Activated T-cell treated with anti-CD3 and anti-CD28 coated beads, Interleukin-2, amount 50 U/mL, for 24 hours (primary cell): Measurements from ENCODE around the gene ZDHHC14.
A peak's percentile ranks its signal among the peaks of the same experiment; 100 is the strongest.

Source experiments
- DNase-seq: peaks from one replicate; pipeline ENCODE4 v3.0.0-alpha.2; 2020
- H3K27ac Mint-ChIP-seq: 2 replicates; pipeline ENCODE4 v1.8.0; 2020; ENCODE audit warnings: mild to moderate bottlenecking, mixed read lengths
- H3K27me3 Mint-ChIP-seq: 2 replicates; pipeline ENCODE4 v1.8.0; 2020; ENCODE audit warnings: mixed read lengths
- H3K36me3 Mint-ChIP-seq: 2 replicates; pipeline ENCODE4 v1.8.0; 2020; ENCODE audit warnings: low read depth, mixed read lengths
- H3K4me1 Mint-ChIP-seq: 2 replicates; pipeline ENCODE4 v1.8.0; 2020; ENCODE audit warnings: low read depth, mixed read lengths
- H3K4me3 Mint-ChIP-seq: 2 replicates; pipeline ENCODE4 v1.8.0; 2020; ENCODE audit warnings: mild to moderate bottlenecking, moderate library complexity, mixed read lengths
- H3K9me3 Mint-ChIP-seq: 2 replicates; pipeline ENCODE4 v1.8.0; 2020; ENCODE audit warnings: mixed read lengths

The ZDHHC14 gene

DNA sequence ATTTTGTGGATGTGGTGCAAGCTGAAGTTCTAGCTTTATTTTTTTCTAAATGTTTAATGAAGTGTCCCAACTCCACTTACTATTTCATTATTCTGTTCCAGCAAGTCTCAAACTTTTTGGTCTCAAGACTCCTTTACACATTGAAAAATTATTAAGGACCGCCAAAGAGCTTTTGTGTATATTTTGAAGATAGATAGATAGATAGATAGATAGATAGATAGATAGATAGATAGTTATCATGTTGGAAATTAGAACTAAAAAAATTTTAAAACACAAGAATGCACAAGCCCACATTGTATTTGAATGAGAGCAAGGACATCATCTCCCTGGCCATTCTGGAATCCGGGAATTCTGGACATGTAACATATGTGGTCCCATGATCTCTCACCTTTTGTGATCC, 260.8 kb downstream of the ZDHHC14 start:
- no peaks in the 10 kb centered on the region for H3K36me3 Mint-ChIP-seq
- no peaks in the 10 kb centered on the region for H3K9me3 Mint-ChIP-seq
- H3K27ac Mint-ChIP-seq: no peak overlapping the region
- H3K4me3 Mint-ChIP-seq: no peak overlapping the region
- H3K27me3 Mint-ChIP-seq: no peaks in the 10 kb centered on the region
- no peaks in the 10 kb centered on the region for H3K4me1 Mint-ChIP-seq
- DNase-seq: no peak

DNA sequence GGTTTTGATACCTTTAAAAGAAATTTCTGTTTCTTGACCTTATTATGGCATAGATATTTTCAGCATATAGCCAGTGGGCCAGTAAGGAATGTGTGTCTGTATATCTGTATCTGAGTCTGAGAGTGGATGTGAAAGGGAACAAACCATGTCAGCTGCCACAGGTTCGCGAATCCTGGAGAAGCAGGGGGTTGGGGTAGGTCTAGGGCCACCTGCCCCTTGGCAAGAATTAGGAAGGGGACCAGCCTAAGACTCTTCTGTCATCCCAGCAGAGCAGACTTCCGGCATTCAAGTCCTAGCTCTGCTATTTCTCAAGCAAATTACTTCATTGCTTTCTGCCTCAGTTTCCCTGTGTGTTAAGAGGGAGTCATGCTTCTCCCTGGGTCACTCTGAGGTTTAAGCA, 261.7 kb downstream of the ZDHHC14 start:
- Mint-ChIP-seq H3K4me1 (peaks cover 5% of the 10 kb centered on the region), H3K27me3 (no peaks in the 10 kb centered on the region), H3K9me3 (no peaks in the 10 kb centered on the region), H3K36me3 (no peaks in the 10 kb centered on the region), H3K4me3 (no peak overlapping the region), H3K27ac (no peak overlapping the region)
- DNase-seq: no peak

DNA sequence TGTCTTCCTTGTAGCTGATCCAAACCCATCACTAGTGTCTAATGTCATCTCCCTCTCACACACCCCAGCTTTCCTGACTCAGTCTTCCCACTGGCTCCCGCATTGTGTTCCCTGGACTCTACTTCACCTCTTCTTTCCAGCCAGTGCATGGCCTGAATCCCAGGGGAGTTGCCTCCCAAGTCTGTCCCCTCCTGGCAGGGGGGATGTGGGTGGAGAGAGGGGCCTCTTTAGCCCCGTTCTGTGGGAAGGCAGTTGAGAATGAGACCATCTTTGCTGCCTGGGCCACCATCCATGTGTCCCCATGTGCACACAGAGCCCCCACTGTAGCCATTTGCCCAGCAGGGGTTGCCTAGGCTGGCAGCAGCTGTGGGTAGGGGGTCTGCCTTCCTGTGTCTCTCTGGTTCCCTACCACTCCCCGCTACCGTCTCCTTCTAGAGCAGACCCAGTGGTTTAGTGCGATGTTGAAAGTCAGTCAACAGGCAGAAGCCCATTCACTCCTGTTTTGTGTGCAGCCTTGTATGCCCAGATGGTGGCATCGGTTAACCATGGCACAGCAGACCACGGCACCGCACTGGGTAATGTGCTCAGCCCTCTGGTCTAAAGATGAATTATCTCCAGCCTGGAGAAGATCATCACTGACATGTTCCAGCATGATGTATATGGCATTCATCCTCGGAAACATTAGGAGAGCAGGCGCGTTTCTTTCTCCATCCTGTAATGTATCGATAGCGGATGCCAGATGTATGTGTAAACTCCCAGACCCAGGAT, 263.2 kb downstream of the ZDHHC14 start:
- Mint-ChIP-seq H3K36me3 (no peaks in the 10 kb centered on the region), H3K4me3 (no peak overlapping the region), H3K27ac (no peak overlapping the region), H3K4me1 (peaks cover 8% of the 10 kb centered on the region), H3K9me3 (no peaks in the 10 kb centered on the region), H3K27me3 (no peaks in the 10 kb centered on the region)
- DNase-seq: peak; percentile 54

DNA sequence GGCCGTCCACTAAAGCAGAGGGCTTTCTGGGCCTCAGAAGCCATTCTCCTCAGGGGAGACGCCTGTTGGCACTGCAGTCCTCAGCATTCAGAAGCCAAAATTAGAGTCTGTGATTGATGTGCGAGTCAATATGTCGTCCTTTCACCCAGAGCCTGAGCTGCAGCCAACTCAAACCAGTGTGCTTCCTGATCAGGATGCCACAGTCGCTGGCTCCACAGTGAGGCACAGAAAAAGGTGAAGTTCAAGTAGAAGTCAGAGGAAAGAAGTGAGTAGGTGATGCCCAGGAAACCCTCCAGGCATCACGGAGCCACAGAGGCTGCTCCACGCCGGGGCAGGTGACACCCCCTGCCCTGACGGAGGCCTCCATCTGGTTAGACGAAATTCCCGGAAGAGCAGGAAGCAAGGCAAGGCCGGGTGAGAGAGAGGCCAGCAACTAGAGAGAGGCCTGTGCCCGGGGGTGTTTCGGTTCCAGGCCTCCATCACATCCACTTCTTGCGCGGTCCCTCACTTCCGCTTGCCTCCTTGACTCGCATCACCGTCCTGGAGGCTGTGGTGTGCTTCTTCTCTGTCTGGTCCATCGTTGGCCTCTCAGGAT, 264.3 kb downstream of the ZDHHC14 start:
- Mint-ChIP-seq H3K9me3 (no peaks in the 10 kb centered on the region), H3K4me1 (peaks cover 8% of the 10 kb centered on the region), H3K4me3 (no peak overlapping the region), H3K27ac (no peak overlapping the region), H3K27me3 (no peaks in the 10 kb centered on the region), H3K36me3 (no peaks in the 10 kb centered on the region)
- no peak for DNase-seq

DNA sequence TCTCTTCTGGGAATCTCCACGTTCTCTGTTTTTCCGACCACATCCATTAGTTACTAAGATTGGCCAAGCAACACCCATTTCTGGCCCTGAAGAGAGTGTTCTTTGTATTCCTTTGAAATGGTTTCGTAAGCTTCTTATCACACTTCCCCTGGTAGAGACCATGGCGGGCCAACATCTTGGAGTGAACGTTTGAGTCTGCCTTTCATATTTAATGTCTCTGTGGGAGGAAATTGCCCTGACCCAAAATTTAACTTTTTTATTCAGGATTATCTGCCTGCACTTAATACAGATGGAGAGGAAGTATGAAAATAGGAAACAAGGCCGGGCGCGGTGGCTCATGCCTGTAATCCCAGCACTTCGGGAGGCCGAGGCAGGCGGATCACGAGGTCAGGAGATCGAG, 265.0 kb downstream of the ZDHHC14 start:
- Mint-ChIP-seq H3K36me3 (no peaks in the 10 kb centered on the region), H3K27ac (no peak overlapping the region), H3K9me3 (no peaks in the 10 kb centered on the region), H3K4me3 (no peak overlapping the region), H3K27me3 (no peaks in the 10 kb centered on the region), H3K4me1 (peaks cover 8% of the 10 kb centered on the region)
- no peak for DNase-seq

DNA sequence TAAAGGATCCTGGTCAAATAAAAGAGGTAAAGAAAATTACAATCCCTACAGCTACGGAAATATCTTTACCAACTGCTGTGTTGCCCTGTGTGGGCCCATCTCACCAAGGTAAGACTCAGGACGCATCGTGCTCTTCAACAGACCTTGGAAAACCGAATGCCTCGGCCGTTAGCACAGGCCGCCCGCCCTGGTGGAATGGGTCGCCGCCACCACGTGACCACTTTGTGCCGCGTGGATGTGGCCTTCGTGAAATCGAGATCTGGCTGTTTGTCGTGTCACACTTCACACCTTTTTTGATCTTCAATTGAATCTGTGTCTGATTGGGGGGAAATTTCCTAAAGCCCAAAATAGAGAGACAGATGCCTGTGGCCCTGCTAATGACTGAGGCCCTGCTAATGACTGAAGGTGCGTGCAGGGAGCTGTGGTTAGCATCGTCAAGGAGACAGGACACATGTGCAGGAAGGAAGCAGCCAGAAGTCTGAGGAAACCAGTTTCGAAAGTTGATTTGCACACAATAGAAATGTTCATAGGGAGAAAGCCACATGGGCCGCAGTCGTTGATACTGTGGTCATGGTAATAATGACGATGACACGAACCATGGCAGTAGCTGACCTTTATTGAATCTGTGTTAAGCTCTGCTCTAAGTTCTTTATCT, 266.4 kb downstream of the ZDHHC14 start:
- no peak overlapping the region for H3K27ac Mint-ChIP-seq
- peaks cover 8% of the 10 kb centered on the region for H3K4me1 Mint-ChIP-seq
- no peak for DNase-seq
- no peak overlapping the region for H3K4me3 Mint-ChIP-seq
- H3K9me3 Mint-ChIP-seq: no peaks in the 10 kb centered on the region
- no peaks in the 10 kb centered on the region for H3K27me3 Mint-ChIP-seq
- H3K36me3 Mint-ChIP-seq: no peaks in the 10 kb centered on the region

DNA sequence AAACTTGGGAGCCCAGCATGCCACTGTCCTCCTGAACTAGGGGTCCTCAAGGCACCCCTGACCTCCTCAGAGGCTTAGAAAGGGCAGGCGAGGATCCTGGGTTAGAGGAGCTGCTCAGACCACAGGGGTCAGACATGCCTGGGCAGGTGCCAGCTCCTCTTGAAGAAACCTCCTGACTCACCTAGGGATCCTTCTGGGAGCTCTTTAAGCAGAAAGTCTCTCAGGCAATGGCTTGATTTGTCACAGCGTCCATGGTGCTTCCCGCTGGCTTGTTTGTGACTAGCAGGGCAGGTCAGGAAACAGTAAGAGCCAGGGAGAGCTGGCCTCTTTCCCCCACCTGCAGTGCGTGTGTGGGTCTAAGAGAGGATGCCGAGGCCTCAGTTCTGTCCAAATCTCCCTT, 267.6 kb downstream of the ZDHHC14 start:
- Mint-ChIP-seq H3K9me3 (no peaks in the 10 kb centered on the region), H3K36me3 (no peaks in the 10 kb centered on the region), H3K27me3 (no peaks in the 10 kb centered on the region), H3K4me3 (no peak overlapping the region), H3K27ac (no peak overlapping the region), H3K4me1 (peaks cover 8% of the 10 kb centered on the region)
- DNase-seq: no peak

DNA sequence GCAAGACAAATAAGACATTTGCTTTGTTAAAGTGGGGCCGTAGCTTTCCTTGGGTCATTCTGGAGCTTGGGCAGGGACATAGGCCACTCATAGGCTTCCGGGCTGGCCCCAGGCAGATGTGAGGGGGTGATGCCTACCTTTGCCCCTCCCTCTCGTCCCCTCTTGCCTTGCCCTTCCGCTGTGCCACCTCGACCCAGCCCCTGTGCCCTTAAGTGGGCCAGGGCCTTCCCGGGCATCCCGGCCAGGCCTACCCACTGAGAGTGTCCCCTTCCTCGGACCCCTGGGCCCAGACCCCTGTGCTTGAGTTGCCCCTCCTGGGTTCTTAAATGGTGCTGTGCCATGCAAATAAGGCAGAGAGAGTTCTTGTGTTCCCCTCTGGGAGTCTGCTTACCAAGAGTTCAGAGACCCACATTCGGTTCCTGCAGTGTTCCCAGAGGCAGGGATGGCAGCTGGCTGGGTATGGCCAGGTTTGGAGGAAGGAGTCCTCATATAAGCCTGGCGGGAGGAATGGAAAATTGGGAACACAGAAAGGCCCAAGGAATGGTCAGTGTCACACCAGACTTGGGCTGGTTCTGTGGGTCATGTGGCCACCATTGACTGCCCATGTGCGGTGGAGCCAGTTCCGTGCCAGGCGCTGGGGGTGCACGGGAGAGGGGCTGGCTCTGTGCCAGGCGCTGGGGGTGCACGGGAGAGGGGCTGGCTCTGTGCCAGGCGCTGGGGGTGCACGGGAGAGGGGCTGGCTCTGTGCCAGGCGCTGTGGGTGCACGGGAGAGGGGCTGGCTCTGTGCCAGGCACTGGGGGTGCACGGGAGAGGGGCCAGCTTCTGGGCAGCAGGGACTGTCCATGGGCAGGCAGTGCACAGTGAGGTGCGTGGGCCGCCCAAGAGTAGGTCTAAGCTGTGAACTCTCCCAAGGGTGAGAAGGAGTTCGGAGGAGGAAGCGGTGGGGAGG, 268.6 kb downstream of the ZDHHC14 start:
- Mint-ChIP-seq H3K4me1 (peaks cover 8% of the 10 kb centered on the region), H3K4me3 (no peak overlapping the region), H3K27ac (no peak overlapping the region), H3K27me3 (no peaks in the 10 kb centered on the region), H3K9me3 (no peaks in the 10 kb centered on the region), H3K36me3 (peaks cover 1% of the 10 kb centered on the region)
- DNase-seq: no peak

DNA sequence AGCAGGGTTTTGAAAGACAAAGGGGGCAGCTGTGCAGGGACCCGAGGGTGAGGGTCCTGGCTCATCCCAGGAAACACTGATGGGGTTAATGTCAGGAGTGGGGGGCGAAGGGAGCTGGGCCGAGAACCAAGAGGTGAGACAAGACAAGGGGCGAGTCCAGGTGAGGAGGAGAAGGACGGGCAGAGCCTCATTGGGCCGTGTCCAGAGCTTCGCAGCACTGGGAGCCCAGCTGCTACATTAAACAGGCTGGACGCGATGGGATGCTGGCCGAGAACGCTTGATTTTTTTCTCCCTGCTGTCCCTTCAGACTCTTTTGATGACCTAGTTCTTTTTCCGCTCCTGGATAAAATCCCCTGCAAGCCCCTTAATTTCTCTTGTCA, 269.3 kb downstream of the ZDHHC14 start:
- H3K27me3 Mint-ChIP-seq: no peaks in the 10 kb centered on the region
- H3K27ac Mint-ChIP-seq: no peak overlapping the region
- no peaks in the 10 kb centered on the region for H3K9me3 Mint-ChIP-seq
- peaks cover 8% of the 10 kb centered on the region for H3K4me1 Mint-ChIP-seq
- peaks cover 1% of the 10 kb centered on the region for H3K36me3 Mint-ChIP-seq
- DNase-seq: no peak
- no peak overlapping the region for H3K4me3 Mint-ChIP-seq

DNA sequence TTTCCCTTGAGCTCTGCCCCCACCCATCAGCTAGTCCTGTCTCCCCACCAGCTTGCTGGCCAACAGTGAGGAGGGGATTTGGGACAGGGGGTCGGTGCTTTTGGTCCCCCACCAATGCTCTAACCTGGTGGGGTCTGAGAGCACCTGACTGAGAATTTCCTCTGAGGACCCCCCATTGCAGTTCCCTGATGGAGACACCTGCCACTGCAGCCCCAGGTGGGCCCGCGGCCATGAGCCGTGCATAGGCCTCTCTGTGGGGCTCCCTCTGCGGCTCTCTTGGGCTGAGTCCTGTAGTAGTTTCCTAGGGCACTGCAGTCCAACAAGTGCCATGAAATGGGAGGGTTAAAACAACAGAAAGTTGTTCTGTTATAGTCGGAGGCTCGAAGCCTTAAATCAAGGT, 269.8 kb downstream of the ZDHHC14 start:
- peaks cover 1% of the 10 kb centered on the region for H3K36me3 Mint-ChIP-seq
- H3K9me3 Mint-ChIP-seq: no peaks in the 10 kb centered on the region
- H3K4me3 Mint-ChIP-seq: no peak overlapping the region
- no peak overlapping the region for H3K27ac Mint-ChIP-seq
- no peaks in the 10 kb centered on the region for H3K27me3 Mint-ChIP-seq
- no peak for DNase-seq
- peaks cover 8% of the 10 kb centered on the region for H3K4me1 Mint-ChIP-seq

DNA sequence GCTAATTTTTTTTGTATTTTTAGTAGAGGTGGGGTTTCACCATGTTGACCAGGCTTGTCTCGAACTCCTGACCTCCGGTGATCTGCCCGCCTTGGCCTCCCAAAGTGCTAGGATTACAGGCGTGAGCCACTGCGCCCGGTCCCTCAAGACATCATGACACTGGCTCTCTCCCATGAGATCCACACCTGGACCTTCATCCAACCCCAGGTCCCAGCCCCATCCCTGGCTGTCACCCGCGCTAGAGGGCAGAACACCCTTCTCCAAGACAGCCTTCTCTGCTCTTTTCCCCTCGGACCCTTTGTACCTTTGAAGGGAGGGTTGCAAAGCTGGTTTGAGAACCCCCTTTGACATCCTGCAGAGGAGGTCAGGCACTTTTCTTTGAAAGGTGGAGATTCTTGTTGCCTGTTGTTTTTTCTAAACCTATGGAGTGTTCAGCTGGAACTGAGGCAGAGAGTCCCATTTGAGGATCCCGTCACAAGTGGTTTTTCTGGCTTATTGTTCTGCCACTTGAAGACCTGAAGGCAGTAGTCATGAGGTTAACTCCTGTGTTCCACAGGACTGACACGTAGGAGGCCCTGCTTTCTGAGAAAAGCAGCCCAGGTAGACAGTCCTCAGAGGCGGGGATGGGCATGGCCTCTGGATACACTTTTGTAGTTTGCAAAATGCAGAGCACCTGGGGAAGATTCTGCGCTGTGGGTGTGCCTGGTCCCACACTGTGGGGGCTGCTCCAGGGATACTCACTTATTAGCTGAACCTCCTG, 270.9 kb downstream of the ZDHHC14 start:
- H3K4me1 Mint-ChIP-seq: peaks cover 8% of the 10 kb centered on the region
- H3K27me3 Mint-ChIP-seq: no peaks in the 10 kb centered on the region
- H3K9me3 Mint-ChIP-seq: no peaks in the 10 kb centered on the region
- H3K36me3 Mint-ChIP-seq: peaks cover 1% of the 10 kb centered on the region
- no peak overlapping the region for H3K4me3 Mint-ChIP-seq
- DNase-seq: no peak
- no peak overlapping the region for H3K27ac Mint-ChIP-seq

DNA sequence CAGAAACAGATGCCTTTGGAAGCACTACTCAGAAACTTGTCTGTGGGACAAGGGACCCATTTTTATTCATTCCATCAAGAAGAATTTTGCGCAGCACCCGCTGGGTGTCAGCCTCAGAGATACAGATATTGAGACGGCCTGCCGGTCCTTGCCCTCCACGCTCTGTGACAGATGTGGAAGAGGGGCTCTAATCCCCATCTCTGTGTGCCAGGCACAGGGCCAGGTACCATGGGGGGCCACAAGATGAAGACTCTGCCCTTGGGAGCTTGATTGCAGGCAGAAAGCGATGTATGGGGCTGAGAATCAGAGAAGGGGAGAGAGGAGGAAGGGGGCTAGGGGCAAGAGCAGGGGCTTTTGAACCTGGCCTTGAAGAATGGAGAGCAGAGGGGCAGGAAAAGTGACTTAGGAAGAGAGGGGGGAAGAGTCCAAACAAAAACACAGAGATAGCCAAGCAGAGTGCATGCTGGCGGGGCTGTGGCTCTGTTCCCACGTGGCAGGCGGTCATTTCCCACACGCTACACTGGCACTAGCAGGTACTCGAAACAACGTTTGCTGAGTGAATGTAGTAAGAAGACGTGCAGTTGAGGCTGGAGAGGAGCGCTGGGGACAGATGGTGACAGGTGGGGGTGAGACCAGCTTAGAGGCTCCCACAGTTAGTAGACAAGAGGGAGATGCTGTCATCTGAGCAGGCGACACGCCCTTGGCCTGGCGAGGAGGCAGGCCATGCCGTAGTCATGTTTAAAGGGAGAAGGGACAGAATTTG, 271.8 kb downstream of the ZDHHC14 start:
- Mint-ChIP-seq H3K9me3 (no peaks in the 10 kb centered on the region), H3K4me3 (no peak overlapping the region), H3K27ac (no peak overlapping the region), H3K4me1 (peaks cover 2% of the 10 kb centered on the region), H3K36me3 (peaks cover 1% of the 10 kb centered on the region), H3K27me3 (no peaks in the 10 kb centered on the region)
- DNase-seq: no peak

DNA sequence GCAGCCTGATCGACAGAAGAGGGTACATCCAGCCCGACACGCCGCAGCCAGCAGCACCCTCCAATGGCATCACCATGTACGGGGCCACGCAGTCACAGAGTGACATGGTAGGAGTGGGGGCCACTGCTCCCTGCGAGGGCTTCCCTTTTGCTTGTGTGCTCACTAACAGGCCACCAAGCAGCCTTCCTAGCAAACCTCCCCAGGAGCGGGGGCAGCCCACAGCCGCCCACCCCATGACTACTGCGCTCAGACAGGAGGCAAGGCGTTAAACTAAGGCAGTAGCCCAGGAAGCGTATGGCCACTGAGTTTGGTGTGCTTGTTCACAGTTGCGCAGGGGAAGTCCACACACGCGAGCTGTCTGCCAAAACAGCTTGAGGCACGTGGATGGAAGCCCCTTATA, 272.5 kb downstream of the ZDHHC14 start:
- Mint-ChIP-seq H3K9me3 (no peaks in the 10 kb centered on the region), H3K27me3 (no peaks in the 10 kb centered on the region), H3K27ac (no peak overlapping the region), H3K4me1 (no peaks in the 10 kb centered on the region), H3K4me3 (no peak overlapping the region), H3K36me3 (peaks cover 1% of the 10 kb centered on the region)
- no peak for DNase-seq
